GM12878 (cell line): ENCODE data around the gene HS1BP3. TPM values are rescaled to one million over a fixed set of nuclear protein-coding genes. Genes with fewer than 3 reads are reported as not detected.

Experiments used
- ATAC-seq: fragments of 200-7000 bp; cut with Tn5 transposase; 3 replicates; pipeline ENCODE4 v1.9.1; 2020; ENCODE audit warnings: mild to moderate bottlenecking, moderate library complexity
- BruUV-seq: library from RNA; stranded (reverse); fragments of 400-500 nt; replicated peaks from 2 replicates; lab custom pipeline; 2021; lab: Mats Ljungman, UMichigan
- CTCF ChIA-PET: fragments of 300-600 bp; sonication (Branson Sonifier 250); formaldehyde crosslinking; extraction: SDS; loops from one replicate; lab custom pipeline; 2021; ENCODE audit warnings: inconsistent platforms; lab: Yijun Ruan, JAX
- POLR2A ChIA-PET: fragments of 350-600 bp; formaldehyde crosslinking; extraction: SDS; loops from one replicate; lab custom pipeline; 2021; ENCODE audit warnings: inconsistent platforms; lab: Charles Lee
- RAD21 ChIA-PET: fragments of 300-600 bp; sonication (Branson Sonifier 250); formaldehyde crosslinking; loops from one replicate; lab custom pipeline; 2023; ENCODE audit warnings: antibody characterized with exemption; ENCODE audit not compliant: unreplicated experiment; lab: Charles Lee
- SMC1A ChIA-PET: fragments of 300-600 bp; sonication (Branson Sonifier 250); formaldehyde crosslinking; loops from one replicate; lab custom pipeline; 2023; ENCODE audit not compliant: unreplicated experiment, uncharacterized antibody; lab: Charles Lee
- DNase-seq: peaks from one replicate; pipeline ENCODE4 v3.0.0-alpha.2; 2011; ENCODE audit warnings: low read depth, low spot score
- FAIRE-seq: peaks from 3 replicates; lab custom pipeline; 2011; peaks lifted over from hg19 to GRCh38; lab: Jason Lieb, UNC
- H2AFZ ChIP-seq: 2 replicates; pipeline ENCODE4 v1.6.0; 2011; ENCODE audit warnings: low read depth, low read length, control low read depth; ENCODE audit not compliant: control insufficient read depth
- H3K27ac ChIP-seq: 2 replicates; pipeline ENCODE4 v1.5.1; 2011; ENCODE audit warnings: control low read depth; ENCODE audit not compliant: control insufficient read depth, insufficient read depth
- H3K27me3 ChIP-seq, 2 experiments: replicated peaks in 1 of 2; 2 replicates each; pipeline versions ENCODE4 v1.6.0 to v1.6.1; 2011; ENCODE audit warnings: low read length in 1 of 2; ENCODE audit not compliant: control insufficient read depth in 2 of 2, insufficient read depth in 2 of 2
- H3K36me3 ChIP-seq, 2 experiments: 2 replicates each; pipeline ENCODE4 v1.5.1; 2011; ENCODE audit warnings: low read length in 1 of 2; ENCODE audit not compliant: control insufficient read depth in 2 of 2, insufficient read depth in 2 of 2
- H3K4me1 ChIP-seq: 2 replicates; pipeline ENCODE4 v1.6.1; 2011; ENCODE audit warnings: mild to moderate bottlenecking, low read length, moderate library complexity, mixed read lengths; ENCODE audit not compliant: control insufficient read depth, insufficient read depth
- H3K4me2 ChIP-seq: 2 replicates; pipeline ENCODE4 v1.6.0; 2011; ENCODE audit warnings: control low read depth; ENCODE audit not compliant: control insufficient read depth, insufficient read depth
- H3K4me3 ChIP-seq: fragments of 200-600 bp; sonication (generic); 2 replicates; pipeline ENCODE4 v1.5.1; 2016
- H3K79me2 ChIP-seq: 2 replicates; pipeline ENCODE4 v1.6.0; 2011; ENCODE audit warnings: low read length; ENCODE audit not compliant: control insufficient read depth, insufficient read depth
- H3K9ac ChIP-seq: 2 replicates; pipeline ENCODE4 v1.8.0; 2011; ENCODE audit warnings: low read length, control low read depth, mixed read lengths; ENCODE audit not compliant: control insufficient read depth, insufficient read depth
- H3K9me3 ChIP-seq: replicated peaks from 3 replicates; pipeline ENCODE4 v1.5.1; 2011; ENCODE audit warnings: mild to moderate bottlenecking, low read length; ENCODE audit not compliant: control insufficient read depth, insufficient read depth
- H4K20me1 ChIP-seq: 2 replicates; pipeline ENCODE4 v1.6.0; 2011; ENCODE audit not compliant: control insufficient read depth, insufficient read depth
- BMI1 ChIP-seq: fragments of 450-650 bp; IDR thresholded peaks from 2 replicates; pipeline ENCODE4 v1.6.1; 2016; ENCODE audit warnings: mild to moderate bottlenecking, moderate library complexity, borderline replicate concordance
- HSF1 ChIP-seq: fragments of 150-350 bp; IDR thresholded peaks from 2 replicates; pipeline ENCODE4 v1.6.1; 2014; ENCODE audit warnings: mild to moderate bottlenecking, low read depth, low read length
- SIN3A ChIP-seq: IDR thresholded peaks from 2 replicates; pipeline ENCODE4 v1.6.1; 2012; ENCODE audit warnings: low read depth, low read length, improper control_type of control experiment
- WGBS: methylation state at CpG from one replicate; pipeline ENCODE4 v1.1.6; 2016; ENCODE audit warnings: low lambda C conversion rate; ENCODE audit not compliant: insufficient replicate concordance, insufficient coverage; ENCODE audit errors: missing lambda C conversion rate; 5-methylcytosine and 5-hydroxymethylcytosine counted together
- in situ Hi-C: fragments of 300-500 bp; cut with MboI; formaldehyde crosslinking; loops from 9 replicates; pipeline ENCODE4 v1.14.3; 2018; ENCODE audit warnings: mixed read lengths
- intact Hi-C: fragments of 100-400 bp; cut with micrococcal nuclease; formaldehyde crosslinking; loops from one replicate; pipeline ENCODE4 v1.14.2; 2022; ENCODE audit not compliant: unreplicated experiment
- polyA plus RNA-seq, 11 experiments: library from polyadenylated mRNA; depleted of rRNA in 4 of 11; unstranded in 6 of 11; stranded (reverse) in 5 of 11; fragments of >200 nt; fragmentation: Nextera tagmentation in 4 of 11; fragmentation: Illumina TruSeq in 1 of 11; extraction: Ambion mirVana in 4 of 11; extraction: Trizol in 1 of 11; gene quantifications; 1 replicate in 1 of 11; 2 replicates in 10 of 11; pipeline versions ENCODE4 v1.2.1 to v1.2.3, GENCODE V29; 2011 to 2016; ENCODE audit warnings: inconsistent platforms in 2 of 11, missing spikeins in 2 of 11, low read depth in 1 of 11
- total RNA-seq, 4 experiments: library from RNA; depleted of rRNA in 3 of 4; stranded (reverse); fragments of >200 nt in 3 of 4; fragmentation: Illumina TruSeq in 1 of 4; extraction: Trizol in 1 of 4; gene quantifications; 2 replicates each; pipeline versions ENCODE4 v1.2.1 to v1.2.3, GENCODE V29; 2013 to 2021

The HS1BP3 gene
- total and polyA plus RNA-seq, 10 of the 15 experiments (the other 5 are each of a cell fraction or from before 2014, with no cell fraction given), result 0.47 to 7.2 (median 4.6) TPM

DNA sequence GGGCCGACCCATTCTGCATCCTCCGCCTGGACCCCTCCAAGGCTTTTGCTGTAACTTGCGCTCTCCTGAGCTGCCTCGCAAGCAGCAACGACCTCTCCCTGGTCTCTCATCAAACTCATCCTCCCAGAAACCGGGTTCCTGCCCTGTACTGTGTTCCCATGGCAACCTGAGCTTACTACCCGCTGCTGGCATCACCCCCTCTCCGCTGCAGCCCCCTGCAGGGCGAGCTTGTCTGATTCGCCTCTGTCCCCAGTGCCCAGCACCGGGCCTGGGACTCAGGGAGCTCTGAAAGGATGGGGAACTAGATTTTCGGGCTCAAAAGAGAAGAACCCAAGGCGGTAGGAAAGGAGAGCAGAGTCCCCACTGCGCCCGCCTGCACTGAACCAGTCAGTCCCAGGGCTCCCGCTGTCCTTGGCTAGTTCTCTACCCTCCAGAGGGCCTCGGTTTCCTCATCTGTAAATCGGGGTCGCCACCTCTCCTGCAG, 463 bp downstream of the HS1BP3 start:
- H3K9ac ChIP-seq, result peak overlapping the region; percentile 59
- ChIA-PET SMC1A (interaction anchor here (0.7 to 3.3 kb wide), 9 partner anchors 8 to 328 kb away, joined by 3 to 22 read pairs (median 3); partner anchors contain the start of gene RHOB), RAD21 (interaction anchor here (1.0 to 3.3 kb wide), 13 partner anchors 8 to 239 kb away, joined by 3 to 24 read pairs (median 6); partner anchors contain the start of gene RHOB), CTCF (interaction anchor here (0.6 to 5.0 kb wide), 24 partner anchors 8 to 289 kb away, joined by 3 to 44 read pairs (median 6); partner anchors contain the start of gene RHOB), POLR2A (interaction anchor here (0.5 to 1.6 kb wide), 4 partner anchors 18 to 273 kb away, joined by 3 to 6 read pairs (median 4); partner anchors contain the start of gene RHOB)
- no TSS peak for BruUV-seq
- peak overlapping the region; percentile 96 for H3K4me3 ChIP-seq
- peak overlapping the region; percentile 98 for H3K4me2 ChIP-seq
- ATAC-seq, result peak; percentile 29
- TF ChIP-seq BMI1 (peak; percentile 88), HSF1 (no peak), SIN3A (0 out of 2 replicates have a peak, but pooled peaks have one; percentile 4)
- in situ Hi-C loops (loop anchor here (25.0 kb wide), 1 partner anchor 462 kb away; the partner anchor contains the start of gene TDRD15), intact Hi-C loops (no loop called here)
- peaks cover 4% of the 10 kb centered on the region for H3K4me1 ChIP-seq
- H3K79me2 ChIP-seq, result no peaks in the 10 kb centered on the region
- 14% methylated on average over 15 of the region's 19 CpGs for WGBS
- no peaks in the 10 kb centered on the region for H3K36me3 ChIP-seq
- FAIRE-seq, result no peak
- H2AFZ ChIP-seq, result peak overlapping the region; percentile 88
- H3K9me3 ChIP-seq, result no peaks in the 10 kb centered on the region
- no peaks in the 10 kb centered on the region for H4K20me1 ChIP-seq
- DNase-seq, result no peak
- H3K27ac ChIP-seq, result no peak overlapping the region
- H3K27me3 ChIP-seq, result peaks cover 0 to 1% of the 10 kb centered on the region in 2 experiments; a peak in 1 of 4 replicates
